GM12892 (cell line): ENCODE measurements around the gene EFNA5.

Experiments
- POLR2A ChIP-seq: IDR thresholded peaks from 2 replicates; pipeline ENCODE4 v1.6.1; 2011; ENCODE audit warnings: low read depth, low read length, control low read depth
- POLR2AphosphoS5 ChIP-seq: IDR thresholded peaks from 2 replicates; pipeline ENCODE4 v1.6.1; 2011; ENCODE audit warnings: low read depth, low read length, control low read depth

GRCh38 chr5:107671742-107672210 lies 1.0 kb upstream of the EFNA5 start:
- TF ChIP-seq POLR2A = no peak
- TF ChIP-seq POLR2AphosphoS5 = no peak
